Adrenal gland (tissue), 5 donors: ENCODE results near the gene BPI.

Experiments used
- CTCF ChIP-seq, 6 experiments: fragments of 450-650 bp in 4 of 6; fragments of 200-600 bp in 2 of 6; sonication (generic) in 1 of 6; IDR thresholded peaks; 1 replicate in 5 of 6; 2 replicates in 1 of 6; pipeline versions ENCODE4 v1.5.1 to v1.8.0; 2016 to 2021; ENCODE audit warnings: antibody characterized with exemption in 6 of 6, mild to moderate bottlenecking in 2 of 6, moderate library complexity in 1 of 6
- POLR2A ChIP-seq, 2 donors: fragments of 450-650 bp; IDR thresholded peaks; one replicate each; pipeline ENCODE4 v1.6.1; 2017; ENCODE audit warnings: antibody characterized with exemption in 2 of 2, mild to moderate bottlenecking in 2 of 2, moderate library complexity in 1 of 2
- donor health status: DM: no; HTN: no; CAD: no.

GRCh38 chr20:38345643-38346042 is 41.7 kb downstream of the BPI start:
- TF ChIP-seq POLR2A (IDR thresholded peaks at IDR 0.05) (no peak), CTCF (IDR thresholded peaks at IDR 0.05) (no peak)
